ENCODE data around the gene SLC35F1.
"Not testable (repeated sequence)": the region's sequence is repeated elsewhere in the genome, so short reads cannot be mapped to it uniquely, and the experiment has no call there.

The SLC35F1 gene

DNA sequence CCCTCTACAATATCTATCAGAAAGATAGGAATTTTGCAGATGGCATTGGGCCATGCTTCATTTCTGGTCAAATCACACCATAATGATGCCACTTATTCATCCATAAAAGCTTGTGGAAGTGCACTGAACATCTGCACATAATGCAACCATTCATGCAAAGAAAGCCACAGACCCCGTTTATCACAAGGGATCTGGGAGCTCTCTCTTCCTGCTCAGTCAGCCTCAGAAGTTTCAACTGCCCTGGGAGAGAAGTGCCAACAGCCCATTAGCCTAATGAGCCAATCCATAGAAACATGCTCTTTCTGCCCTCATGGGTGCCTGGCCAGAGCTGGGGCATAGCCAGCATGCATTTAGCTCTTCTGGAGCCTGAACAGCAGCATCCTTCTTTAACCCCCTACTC is 85.8 kb downstream of the SLC35F1 start:
- DNase-seq (ENCODE audit: low read depth in 2 of 2), result no peak

- DNase-seq (ENCODE audit: low read depth in 2 of 2), result no peak
Measured at GRCh38 chr6:118012944-118013343, 105.9 kb downstream of the SLC35F1 start.

DNA sequence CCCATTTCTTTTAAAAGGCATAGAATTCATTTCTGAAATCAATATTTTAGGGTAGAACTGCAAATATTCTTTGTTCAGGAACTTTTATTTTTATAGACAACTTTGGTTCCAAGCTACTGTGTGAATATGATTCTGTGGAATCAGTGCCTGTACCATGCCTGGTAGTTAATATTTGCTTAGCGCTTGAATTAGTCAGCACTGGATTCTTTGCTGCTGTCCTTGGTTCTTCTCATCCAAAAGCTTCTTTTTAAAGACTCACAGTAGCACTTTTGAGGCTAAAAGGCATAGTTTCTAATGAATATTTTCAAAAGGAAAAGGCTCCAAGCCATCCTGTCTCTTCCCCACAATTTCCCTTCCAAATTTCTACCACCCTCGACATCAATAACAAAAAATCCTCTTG is 109.5 kb downstream of the SLC35F1 start:
- no peak for DNase-seq (ENCODE audit: low read depth in 2 of 2)

DNA sequence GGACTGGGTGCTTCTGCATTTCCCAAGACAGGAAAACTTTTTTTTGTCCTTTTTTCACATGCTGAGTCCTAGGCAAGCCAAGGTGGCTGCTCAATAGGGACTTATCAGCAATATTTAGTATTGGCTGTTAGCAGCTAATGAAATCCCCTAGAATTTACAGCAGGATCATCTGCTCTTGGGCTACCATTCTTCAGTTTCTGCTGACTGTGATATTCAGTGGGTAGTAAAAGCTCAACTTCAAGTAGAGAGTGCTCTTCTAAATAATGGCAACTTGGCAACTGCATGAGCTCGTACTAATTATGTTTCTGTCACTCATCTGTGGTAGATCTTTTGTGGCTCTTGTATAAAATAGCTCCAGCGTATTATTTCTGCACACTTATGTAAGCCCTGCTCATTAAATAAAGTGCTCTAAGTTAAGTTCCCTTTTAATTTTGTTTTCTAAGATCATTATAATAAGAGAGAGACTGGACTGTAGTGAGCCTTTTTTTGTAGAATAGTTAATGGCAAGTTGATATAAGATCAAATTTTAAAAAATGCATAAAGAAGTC is 110.3 kb downstream of the SLC35F1 start:
- DNase-seq (ENCODE audit: low read depth in 2 of 2), result no peak

GRCh38 chr6:118023771-118024170 is 116.7 kb downstream of the SLC35F1 start:
- no peak for DNase-seq (ENCODE audit: low read depth in 2 of 2)

- no peak for DNase-seq (ENCODE audit: low read depth in 2 of 2)
Measured at GRCh38 chr6:118029967-118030366, 122.9 kb downstream of the SLC35F1 start.

GRCh38 chr6:118037479-118037878 is 130.4 kb downstream of the SLC35F1 start:
- DNase-seq (ENCODE audit: low read depth in 2 of 2), result not testable (repeated sequence)

GRCh38 chr6:118042855-118043254 is 135.8 kb downstream of the SLC35F1 start:
- DNase-seq (ENCODE audit: low read depth in 2 of 2), result no peak

- no peak for DNase-seq (ENCODE audit: low read depth in 2 of 2)
Measured at GRCh38 chr6:118044275-118044674, 137.2 kb downstream of the SLC35F1 start.

DNA sequence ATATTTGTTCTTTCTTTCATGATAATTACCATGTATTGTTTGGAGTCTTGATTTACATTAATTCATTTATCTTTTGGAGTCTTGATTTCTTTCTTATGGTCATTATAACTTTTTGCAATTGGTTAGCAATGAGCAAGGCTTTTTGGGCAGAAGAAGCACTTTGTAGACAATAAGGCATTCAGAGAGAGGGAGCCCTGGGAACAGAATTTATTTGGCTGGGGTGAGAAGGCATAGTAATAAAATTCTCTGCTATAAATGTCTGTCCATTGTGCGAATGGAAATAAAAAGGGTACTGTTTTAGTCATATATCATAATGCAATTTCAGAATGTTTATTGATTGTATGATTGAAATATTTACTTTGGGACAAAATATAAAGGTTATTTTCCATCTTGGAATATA is 147.0 kb downstream of the SLC35F1 start:
- DNase-seq (ENCODE audit: low read depth in 2 of 2), result no peak

GRCh38 chr6:118061666-118062065 is 154.6 kb downstream of the SLC35F1 start:
- no peak for DNase-seq (ENCODE audit: low read depth in 2 of 2)

DNA sequence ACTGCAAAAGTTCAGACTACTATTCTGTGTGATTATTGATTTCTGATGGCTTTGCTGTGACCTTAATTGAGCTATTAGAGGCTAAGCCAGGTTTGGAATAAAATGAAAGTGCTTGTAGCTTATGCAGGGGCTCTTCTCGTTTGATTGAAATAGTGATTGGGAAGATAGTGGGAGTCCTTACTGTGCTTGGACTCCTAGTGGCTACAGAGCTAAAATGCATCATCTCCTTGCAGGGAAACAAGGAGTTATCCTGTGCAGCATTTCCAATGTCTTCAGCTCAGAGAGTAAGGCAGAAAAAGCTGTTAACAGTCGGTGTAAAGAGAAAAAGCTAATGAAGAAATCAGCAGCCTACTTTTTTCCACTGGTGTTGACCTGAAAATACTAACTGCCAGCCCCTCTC is 173.5 kb downstream of the SLC35F1 start:
- no peak for DNase-seq (ENCODE audit: low read depth in 2 of 2)

DNA sequence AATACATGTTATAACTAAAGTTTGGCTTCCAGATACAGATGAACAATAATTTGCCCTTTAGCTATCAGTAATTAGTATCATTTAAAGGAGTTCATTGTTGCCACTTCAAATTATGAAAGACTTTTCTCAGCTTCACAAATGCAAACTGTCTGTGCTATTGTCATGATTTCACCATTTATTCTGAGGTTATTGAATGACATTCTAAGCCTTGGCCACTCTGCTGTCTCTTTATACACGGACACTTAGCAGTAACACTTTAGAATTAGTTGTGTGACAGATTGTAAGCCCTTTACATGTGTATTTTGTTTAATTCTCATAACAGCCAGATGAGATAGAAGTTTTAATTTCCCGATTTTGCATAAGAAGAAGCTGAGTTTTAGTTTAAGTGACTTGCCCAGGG is 176.6 kb downstream of the SLC35F1 start:
- no peak for DNase-seq (ENCODE audit: low read depth in 2 of 2)

DNA sequence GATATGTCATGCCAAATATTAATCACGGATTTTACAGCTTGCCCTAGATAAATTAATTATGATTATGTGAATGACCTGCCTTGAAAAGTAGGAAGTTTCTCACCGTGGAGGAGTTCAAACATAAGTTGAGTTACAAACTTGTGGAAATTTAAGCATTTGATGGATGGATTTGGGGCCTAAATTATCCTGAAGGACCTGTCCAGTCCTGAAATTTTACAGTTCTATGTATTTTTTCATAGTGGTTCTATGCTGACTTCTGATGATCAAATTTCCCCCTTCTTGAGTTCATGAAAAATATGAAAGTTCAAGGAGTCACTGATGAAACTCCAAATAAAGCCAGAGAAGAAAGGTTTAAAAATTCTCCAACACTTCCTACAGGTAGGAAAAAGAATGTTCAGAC is 178.6 kb downstream of the SLC35F1 start:
- DNase-seq (ENCODE audit: low read depth in 2 of 2), result no peak

- DNase-seq (ENCODE audit: low read depth in 2 of 2), result no peak
Measured at GRCh38 chr6:118086159-118086558, 179.1 kb downstream of the SLC35F1 start.

GRCh38 chr6:118092086-118092485 is 185.0 kb downstream of the SLC35F1 start:
- DNase-seq (ENCODE audit: low read depth in 2 of 2), result no peak

GRCh38 chr6:118097576-118097975 is 190.5 kb downstream of the SLC35F1 start:
- DNase-seq (ENCODE audit: low read depth in 2 of 2), result no peak

- no peak for DNase-seq (ENCODE audit: low read depth in 2 of 2)
Measured at GRCh38 chr6:118100717-118101116, 193.7 kb downstream of the SLC35F1 start.

GRCh38 chr6:118101220-118101619 is 194.2 kb downstream of the SLC35F1 start:
- DNase-seq (ENCODE audit: low read depth in 2 of 2), result no peak

GRCh38 chr6:118101831-118102345 is 194.8 kb downstream of the SLC35F1 start:
- no peak for DNase-seq (ENCODE audit: low read depth in 2 of 2)

- DNase-seq (ENCODE audit: low read depth in 2 of 2), result no peak
Measured at GRCh38 chr6:118102401-118102800, 195.3 kb downstream of the SLC35F1 start.

GRCh38 chr6:118103381-118104146 is 196.5 kb downstream of the SLC35F1 start:
- DNase-seq (ENCODE audit: low read depth in 2 of 2), result no peak

DNA sequence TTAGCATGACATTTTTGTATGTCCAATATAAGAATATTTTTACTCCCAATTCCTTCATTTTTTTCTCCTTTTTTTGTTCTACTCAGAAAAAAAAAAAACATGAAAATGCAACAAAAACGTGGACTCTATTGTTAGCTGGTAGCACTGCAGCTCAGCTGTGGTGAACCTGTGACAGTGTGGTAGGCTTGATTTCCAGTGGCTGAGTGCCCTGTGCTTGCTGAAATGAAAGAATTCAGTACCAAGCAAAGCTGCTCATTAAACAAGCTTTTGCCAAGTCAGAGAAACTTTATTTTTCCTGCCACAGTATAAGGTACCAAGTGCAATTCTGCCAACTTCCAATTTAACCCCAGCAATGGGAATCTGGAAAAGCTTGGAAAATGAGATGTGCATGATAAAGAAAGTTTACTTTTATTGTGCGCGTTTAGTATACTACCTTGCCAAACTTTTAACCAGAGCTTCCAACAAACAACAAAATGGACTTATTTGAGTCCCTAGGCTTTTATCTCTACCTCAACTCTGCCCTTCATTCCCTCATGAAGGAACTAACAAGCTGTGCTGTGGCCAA is 215.2 kb downstream of the SLC35F1 start:
- DNase-seq (ENCODE audit: low read depth in 2 of 2), result no peak
